Embryonic facial prominence (tissue), 1 donor: Measurements from ENCODE around the gene SPATS2L.

Experiments used
- DNase-seq: peaks from one replicate; pipeline ENCODE4 v3.0.0-alpha.2; 2016; ENCODE audit errors: extremely low spot score

SPATS2L gene

GRCh38 chr2:200411831-200412230 is 105.3 kb downstream of the SPATS2L start:
- no peak for DNase-seq

DNA sequence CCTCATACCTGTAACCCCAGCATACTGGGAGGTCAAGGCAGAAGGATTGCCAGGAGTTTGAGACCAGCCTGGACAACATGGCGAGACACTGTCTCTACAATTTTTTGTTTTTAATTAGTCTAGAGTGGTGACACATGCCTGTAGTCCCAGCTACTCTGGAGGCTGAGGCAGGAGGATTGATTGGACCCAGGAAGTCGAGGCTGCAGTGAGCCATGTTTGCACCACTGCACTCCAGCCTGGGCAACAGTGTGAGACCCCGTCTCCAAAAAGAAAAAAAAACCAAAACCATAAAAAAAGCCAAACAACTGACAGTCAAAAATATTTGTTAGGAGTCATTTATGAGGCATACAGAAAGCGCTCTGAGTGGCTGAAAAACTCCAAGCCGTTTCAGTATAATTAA is 107.9 kb downstream of the SPATS2L start:
- DNase-seq: no peak

DNA sequence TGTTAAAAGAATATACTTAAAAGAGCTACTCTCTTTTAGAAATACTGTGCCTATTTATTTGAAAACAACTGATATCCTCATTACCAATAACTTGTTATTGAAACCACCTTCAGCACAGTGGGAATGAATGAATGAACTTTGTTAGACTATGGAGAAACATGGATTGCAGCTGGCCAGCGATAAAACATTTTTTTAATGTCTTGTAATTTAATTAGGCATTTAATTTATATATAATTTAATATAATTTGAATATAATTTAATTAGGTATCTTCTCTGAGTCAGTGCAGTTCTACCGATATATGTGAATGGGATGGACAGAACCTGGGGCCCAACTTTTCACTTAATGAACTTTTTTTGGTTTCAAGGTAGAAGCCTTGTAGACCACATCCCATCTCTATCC is 109.0 kb downstream of the SPATS2L start:
- DNase-seq: no peak

GRCh38 chr2:200416878-200417277 is 110.4 kb downstream of the SPATS2L start:
- DNase-seq: no peak

- DNase-seq: no peak
These were observed 110.9 kb downstream of the SPATS2L start for GRCh38 chr2:200417366-200417765.

GRCh38 chr2:200418399-200418798 is 111.9 kb downstream of the SPATS2L start:
- DNase-seq: no peak

GRCh38 chr2:200419325-200419724 is 112.8 kb downstream of the SPATS2L start:
- no peak for DNase-seq

GRCh38 chr2:200421270-200421669 is 114.8 kb downstream of the SPATS2L start:
- no peak for DNase-seq

- no peak for DNase-seq
These were observed 115.6 kb downstream of the SPATS2L start for GRCh38 chr2:200422071-200422470.

DNA sequence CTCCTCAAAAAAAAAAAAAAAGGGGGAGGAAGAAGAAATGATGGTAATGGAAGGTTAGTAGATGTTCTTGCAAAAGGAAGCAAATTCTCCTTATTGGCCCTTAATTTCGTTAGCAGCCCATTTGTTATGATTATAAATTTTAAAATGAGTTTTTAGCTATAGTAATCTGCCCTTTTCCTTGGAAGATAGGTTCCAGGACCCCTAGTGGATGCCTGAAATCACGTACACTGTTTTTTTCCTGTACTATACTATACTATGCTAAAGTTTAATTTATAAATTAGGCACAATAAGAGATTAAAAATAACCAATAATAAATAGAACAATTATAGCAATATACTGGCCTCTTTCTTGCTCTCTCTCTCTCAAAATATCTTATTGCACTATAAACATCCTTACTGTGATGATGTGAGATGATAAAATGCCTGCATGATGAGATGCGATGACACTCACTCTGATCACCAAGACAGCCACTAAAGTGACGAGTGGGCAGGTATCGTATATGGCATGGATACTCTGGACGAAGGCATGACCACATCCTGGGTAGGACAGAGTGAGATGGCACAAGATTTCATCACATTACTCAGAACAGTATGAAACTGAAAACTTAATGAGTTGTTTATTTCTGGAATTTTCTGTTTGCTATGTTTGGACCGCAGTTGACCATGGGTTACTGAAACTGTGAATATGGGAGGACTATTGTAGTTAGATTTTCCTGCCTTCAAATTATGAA is 116.2 kb downstream of the SPATS2L start:
- no peak for DNase-seq

- no peak for DNase-seq
These were observed 117.0 kb downstream of the SPATS2L start for GRCh38 chr2:200423541-200423940.

DNA sequence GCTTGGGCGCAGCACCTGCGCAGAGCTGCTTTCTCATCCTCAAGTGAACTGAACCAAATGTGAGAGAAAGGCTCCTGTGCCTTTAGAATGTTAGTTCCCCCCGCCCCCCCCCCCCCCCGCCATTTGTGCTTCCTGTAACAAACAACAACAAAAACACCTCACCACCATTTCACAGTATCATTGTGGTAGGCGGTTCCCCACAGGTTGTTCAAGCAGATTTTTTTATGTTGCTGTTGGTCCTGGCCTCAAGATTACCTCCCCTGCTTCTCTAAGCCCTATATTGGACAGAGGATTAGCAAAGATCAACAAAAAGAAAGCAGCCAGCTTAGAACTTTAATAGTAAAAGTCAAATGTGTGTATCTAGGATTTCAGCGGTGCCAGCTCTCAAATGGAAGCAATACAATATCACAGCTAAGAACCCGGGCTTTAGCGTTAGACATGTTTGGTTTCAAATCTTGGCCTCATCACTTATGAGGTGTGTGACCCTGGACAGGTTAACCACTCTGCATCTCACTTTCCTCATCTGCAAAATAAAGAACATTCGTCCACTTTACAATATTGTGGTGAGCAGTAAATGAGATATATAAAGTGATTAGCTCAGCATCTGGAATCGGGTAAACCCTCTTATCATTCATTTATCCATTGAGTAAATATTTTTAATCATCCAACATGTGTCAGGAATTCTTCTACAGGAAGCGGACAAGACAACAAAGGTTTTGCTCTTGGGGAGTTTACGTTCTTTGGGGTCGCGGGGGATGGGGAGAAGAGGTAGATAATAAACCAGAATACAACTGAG is 118.7 kb downstream of the SPATS2L start:
- no peak for DNase-seq

DNA sequence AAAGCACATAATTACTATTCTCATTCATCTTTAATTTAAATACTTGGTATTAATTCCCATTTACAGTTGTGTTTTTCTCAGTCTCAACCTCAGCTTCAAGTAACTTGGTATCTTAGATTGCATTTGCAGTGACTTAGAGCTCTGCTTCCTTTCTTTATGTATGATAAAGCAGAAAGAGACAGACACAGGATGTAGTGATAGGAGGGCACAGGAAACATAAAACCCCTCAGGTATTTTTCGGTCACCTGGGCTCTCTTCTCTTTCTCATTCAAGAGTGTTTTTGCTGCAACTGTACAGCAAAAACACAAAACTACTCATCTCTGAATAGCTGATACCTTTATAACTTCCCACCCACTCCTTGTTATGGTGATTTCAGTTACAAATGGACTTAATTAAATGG is 120.3 kb downstream of the SPATS2L start:
- no peak for DNase-seq

DNA sequence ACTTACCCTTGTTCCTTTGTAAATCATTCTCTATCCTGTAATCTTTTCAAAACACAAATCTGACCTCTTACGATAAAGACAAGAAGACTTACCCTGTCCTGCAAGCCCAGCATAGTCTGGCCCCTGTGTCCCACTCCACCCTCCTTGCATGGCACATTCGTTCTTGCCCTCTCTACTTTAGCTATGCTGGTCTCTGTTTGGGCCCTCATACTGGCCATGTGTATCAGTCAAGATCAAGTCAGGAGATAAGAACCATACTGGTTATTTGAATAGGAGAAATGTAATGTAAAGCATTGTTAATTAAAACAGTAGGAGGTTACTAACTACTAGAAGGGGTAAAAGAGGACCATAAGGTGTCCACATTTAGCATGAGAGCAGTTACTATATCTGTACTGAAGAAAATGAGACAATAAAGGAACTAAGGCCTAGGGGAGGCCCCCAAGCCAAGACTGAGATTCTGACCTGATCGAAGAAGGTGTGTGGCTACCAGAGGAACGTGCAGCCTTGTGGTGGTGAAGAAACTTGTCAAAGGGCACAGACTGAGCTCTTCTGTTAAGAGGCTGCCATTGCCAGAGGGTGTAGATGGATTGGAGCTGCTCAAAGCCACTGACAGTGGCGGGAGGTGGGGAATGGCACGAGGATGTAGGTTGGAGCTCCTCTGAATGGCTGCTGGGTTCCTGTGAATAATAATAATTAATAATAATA is 122.6 kb downstream of the SPATS2L start:
- DNase-seq: no peak

DNA sequence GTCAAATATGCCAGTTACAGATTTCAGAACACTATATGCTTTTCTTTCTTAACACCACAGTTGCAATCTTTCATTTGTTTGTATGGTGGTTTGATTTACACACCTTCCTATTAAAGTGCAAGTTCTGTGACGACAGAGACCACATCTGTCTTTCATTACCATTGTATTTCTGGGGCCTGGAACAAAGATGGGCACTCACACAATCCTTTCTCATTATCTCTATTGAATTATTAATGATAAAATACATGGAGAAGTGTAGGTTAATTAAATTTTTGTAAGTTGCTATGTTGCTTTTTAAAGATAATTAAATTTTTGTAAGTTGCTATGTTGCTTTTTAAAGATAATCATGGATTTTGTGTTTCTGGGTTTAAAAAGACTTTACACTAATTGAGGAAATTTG is 123.5 kb downstream of the SPATS2L start:
- no peak for DNase-seq

DNA sequence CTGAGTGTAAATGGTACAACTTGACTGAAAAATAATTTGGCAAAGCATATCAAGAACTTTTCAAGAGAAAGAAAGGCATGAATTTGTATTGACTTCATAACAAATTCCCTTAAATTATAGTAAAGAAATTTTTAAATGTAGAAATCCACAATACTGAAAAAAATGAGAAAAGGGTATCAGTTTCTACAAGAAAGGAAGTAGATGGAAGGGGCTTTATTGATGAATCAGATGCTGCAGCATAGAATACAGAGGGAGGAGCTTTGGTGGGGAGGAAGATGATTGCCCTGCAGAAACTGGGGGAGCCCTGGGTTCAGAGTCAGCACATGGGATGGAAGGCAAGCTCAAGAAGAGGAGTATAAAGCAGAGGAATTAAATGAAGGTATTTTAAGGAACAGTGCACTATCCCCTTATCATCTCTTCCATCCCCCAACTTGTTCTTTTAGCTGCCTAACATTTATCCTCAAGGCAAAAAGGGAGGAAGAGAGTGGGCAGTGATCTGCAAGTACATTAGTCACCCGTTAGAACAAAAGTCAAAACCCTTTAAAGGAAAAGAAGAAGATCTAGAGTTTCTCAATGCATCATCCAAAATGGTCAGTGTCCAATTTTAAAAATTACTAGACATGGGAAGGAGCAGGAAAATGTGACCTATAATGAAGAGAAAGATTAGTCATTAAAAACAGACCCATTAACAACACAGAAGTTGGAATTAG is 125.7 kb downstream of the SPATS2L start:
- DNase-seq: no peak

GRCh38 chr2:200435379-200435778 is 128.9 kb downstream of the SPATS2L start:
- no peak for DNase-seq

DNA sequence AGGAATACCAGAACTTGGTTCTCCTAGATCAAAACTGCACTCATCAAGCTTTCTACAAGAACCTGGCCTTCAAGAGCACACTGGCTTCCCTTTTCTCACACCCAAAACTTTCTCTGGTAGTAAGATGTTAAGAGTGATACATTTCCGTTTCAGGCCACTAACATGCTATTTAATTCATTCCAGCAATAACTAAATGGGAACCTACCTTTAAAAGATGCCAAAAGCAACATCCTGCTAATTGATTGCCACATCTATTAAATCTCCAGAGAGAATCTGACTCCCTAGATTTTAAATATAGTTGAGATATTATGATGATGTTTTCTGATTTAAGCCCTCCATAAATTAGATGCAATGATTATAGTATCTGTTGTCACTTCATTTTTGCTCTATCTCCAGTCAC is 131.8 kb downstream of the SPATS2L start:
- no peak for DNase-seq

DNA sequence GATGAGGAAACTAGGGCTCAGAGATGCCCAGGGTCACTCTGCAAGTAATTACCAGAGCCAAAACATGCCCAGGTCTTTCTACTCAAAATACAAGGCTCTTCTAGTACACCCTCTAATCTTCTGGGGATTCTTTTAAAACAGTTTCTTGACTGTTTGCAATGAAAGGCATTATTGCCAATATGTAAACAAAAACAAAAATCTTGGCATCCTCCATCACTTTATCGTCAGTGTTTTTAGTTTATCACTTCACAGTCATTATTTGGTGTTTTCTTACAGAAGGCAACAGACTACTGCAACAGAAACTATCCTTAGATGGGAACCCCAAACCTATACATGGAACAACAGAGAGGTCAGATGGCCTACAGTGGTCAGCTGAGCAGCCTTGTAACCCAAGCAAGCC is 132.4 kb downstream of the SPATS2L start:
- no peak for DNase-seq

GRCh38 chr2:200439981-200440380 is 133.5 kb downstream of the SPATS2L start:
- DNase-seq: no peak

DNA sequence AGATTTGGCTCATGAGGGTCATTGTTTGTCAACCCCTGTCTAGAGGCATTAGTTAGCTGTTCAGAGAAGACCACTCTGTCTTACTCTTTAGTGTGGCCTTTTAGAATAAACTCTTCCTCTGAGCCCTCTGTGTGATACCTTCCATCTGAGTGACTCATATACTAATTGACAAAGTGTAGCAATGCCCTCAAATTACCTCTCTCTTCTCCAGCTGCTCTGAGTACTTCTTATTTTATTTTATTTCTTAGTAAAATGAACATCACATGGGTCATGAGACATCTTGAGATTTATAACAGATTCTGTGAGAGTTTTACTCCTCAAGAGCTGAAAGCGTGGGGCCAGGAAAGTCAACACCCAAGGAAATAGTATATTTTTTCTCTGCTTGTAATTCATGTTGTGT is 136.0 kb downstream of the SPATS2L start:
- no peak for DNase-seq

DNA sequence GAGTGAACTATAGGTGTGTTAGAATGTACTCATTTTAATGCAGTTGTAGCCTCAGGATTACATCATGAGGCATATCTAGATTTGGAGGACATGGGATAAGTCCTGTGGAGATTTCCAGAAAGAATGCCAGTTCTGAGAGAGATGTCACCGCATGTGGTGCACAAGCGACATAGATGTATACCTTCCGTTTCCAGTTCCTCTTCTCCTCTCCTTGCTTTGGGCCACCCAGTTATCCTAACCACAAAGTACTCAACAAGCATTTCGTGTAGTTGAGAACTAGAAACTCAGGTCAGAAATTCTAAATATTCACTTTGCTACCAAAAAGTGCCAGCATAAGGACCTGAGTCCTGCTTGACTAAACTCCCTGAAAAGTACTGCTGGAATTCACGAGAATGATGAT is 136.9 kb downstream of the SPATS2L start:
- DNase-seq: no peak
